ENCODE data around the gene TLK1. TPM values are rescaled to one million over a fixed set of nuclear protein-coding genes. Genes with fewer than 3 reads are reported as not detected.

TLK1 gene
- total and polyA plus RNA-seq, 2 experiments from 2014 or later = 41.2 to 45.0 TPM

DNA sequence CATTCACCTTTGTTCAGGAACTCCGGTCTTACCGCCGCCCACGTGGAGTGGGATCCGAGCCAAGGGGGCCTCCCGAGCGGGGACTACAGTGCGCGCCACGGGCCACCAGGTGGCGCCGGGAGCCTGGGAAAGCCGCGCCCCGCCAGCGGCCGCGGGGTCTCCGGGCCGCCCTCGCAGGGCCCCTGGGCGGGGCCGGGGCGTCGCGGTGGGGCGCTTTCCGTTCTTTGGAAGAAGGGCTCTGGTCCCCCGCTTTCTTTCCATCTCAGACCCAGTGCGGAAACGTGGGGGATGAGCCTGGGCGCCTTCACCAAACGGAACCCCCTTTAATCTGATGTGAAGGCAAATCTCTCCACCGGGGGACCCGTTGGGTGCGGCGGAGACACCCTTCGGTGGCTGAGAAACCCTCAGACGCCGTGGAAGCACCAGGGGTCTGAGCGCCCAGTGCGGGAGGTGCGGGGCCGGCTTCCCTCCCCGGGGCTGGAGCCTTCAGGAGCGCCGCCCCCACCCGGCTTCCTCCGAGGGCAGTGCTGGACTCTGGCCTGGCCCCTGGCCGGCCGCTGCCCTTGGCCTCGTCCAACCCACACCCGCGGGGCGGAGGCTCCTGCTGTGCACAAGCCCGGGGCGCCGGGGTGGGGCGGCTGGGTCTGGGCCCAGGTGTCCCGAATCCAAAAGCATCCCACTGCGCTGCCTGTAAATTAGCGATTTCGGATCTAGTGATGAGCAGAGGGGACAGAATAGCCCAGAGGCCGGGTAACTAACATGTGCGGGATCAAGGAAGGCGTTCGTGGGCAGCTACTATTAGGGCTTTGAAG is 187.0 kb downstream of the TLK1 start:
- DNase-seq (ENCODE audit: low spot score) = peak; percentile 88
- Histone ChIP-seq H3F3A (replicated peaks; ENCODE audit: low read depth) (peaks cover 10% of the 10 kb centered on the region), H3K4me3 (peak overlapping the region; percentile 72), H3K36me3 (ENCODE audit: insufficient read depth) (no peaks in the 10 kb centered on the region), H3K27me3 (ENCODE audit: insufficient read depth) (no peaks in the 10 kb centered on the region), H3K4me2 (peak overlapping the region; percentile 95), H4K20me1 (replicated peaks; ENCODE audit: insufficient read depth) (no peaks in the 10 kb centered on the region), H2AFZ (peak overlapping the region; percentile 99), H3K79me2 (replicated peaks; ENCODE audit: insufficient read depth) (no peaks in the 10 kb centered on the region), H3K27ac (ENCODE audit: low read depth) (no peak overlapping the region), H3K4me1 (ENCODE audit: insufficient read depth) (peaks cover 23% of the 10 kb centered on the region), H3K9me2 (ENCODE audit: insufficient read depth) (no peaks in the 10 kb centered on the region)
- Mint-ChIP-seq H3K27ac (no peak overlapping the region), H3K9me3 (no peaks in the 10 kb centered on the region), H3K4me1 (peaks cover 47% of the 10 kb centered on the region), H3K27me3 (ENCODE audit: insufficient read depth, low read depth, poor library complexity) (peaks cover 8% of the 10 kb centered on the region), H3K36me3 (ENCODE audit: low read depth) (no peaks in the 10 kb centered on the region; the same call in 2 of the 3 replicates), H3K4me3 (peak overlapping the region; percentile 49)
- peak; percentile 88 for ATAC-seq
- no peak for TF ChIP-seq REST (IDR thresholded peaks at IDR 0.05; ENCODE audit: unreplicated experiment)
- TF ChIP-seq CREB1 (CRISPR knock-in tag; IDR thresholded peaks at IDR 0.05; ENCODE audit: low read depth) = peak; percentile 27; the same call in 1 of the 2 replicates
- TF ChIP-seq EZH2phosphoT487 (IDR thresholded peaks at IDR 0.05; ENCODE audit: unreplicated experiment) = no peak
- TF ChIP-seq, protein P1, sequence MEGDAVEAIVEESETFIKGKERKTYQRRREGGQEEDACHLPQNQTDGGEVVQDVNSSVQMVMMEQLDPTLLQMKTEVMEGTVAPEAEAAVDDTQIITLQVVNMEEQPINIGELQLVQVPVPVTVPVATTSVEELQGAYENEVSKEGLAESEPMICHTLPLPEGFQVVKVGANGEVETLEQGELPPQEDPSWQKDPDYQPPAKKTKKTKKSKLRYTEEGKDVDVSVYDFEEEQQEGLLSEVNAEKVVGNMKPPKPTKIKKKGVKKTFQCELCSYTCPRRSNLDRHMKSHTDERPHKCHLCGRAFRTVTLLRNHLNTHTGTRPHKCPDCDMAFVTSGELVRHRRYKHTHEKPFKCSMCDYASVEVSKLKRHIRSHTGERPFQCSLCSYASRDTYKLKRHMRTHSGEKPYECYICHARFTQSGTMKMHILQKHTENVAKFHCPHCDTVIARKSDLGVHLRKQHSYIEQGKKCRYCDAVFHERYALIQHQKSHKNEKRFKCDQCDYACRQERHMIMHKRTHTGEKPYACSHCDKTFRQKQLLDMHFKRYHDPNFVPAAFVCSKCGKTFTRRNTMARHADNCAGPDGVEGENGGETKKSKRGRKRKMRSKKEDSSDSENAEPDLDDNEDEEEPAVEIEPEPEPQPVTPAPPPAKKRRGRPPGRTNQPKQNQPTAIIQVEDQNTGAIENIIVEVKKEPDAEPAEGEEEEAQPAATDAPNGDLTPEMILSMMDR (conservative IDR thresholded peaks at IDR 0.05; ENCODE audit: low read depth in 2 of 2) = peak; percentile 82 to 83
- peak; percentile 40; the same call in 1 of the 2 replicates for TF ChIP-seq POLR2AphosphoS5 (IDR thresholded peaks at IDR 0.05; ENCODE audit: low read depth)

DNA sequence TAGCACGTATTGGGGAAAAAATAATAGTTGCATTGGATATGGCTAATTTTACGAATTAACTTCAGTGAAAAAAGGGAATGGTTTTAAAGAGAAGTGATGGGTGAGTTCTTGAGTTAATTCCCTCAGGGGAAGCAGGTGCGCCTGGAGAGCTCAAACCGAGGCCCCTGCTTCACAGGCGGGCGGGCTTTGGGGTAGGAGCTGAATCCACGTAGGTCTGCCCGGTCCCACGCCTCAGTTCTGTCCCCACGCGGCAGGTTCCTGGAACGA is 187.5 kb downstream of the TLK1 start:
- no peak overlapping the region for H3K27ac Mint-ChIP-seq
- peak overlapping the region; percentile 95 for H3K4me2 ChIP-seq
- ATAC-seq = no peak; the same call in 2 of the 3 replicates
- no peak for TF ChIP-seq CREB1 (CRISPR knock-in tag; IDR thresholded peaks at IDR 0.05; ENCODE audit: low read depth)
- no peak for TF ChIP-seq EZH2phosphoT487 (IDR thresholded peaks at IDR 0.05; ENCODE audit: unreplicated experiment)
- TF ChIP-seq, protein P1 (conservative IDR thresholded peaks at IDR 0.05; ENCODE audit: low read depth in 2 of 2) = no peak
- no peak for TF ChIP-seq JUNB (IDR thresholded peaks at IDR 0.05; ENCODE audit: unreplicated experiment)
- TF ChIP-seq POLR2AphosphoS5 (IDR thresholded peaks at IDR 0.05; ENCODE audit: low read depth) = no peak
- TF ChIP-seq EZH2 (IDR thresholded peaks at IDR 0.05; ENCODE audit: low read depth, unreplicated experiment) = no peak

More for the DNA sequence above, 187.5 kb downstream of the TLK1 start:
- H4K20me1 ChIP-seq (replicated peaks; ENCODE audit: insufficient read depth) = no peaks in the 10 kb centered on the region
- H3K36me3 Mint-ChIP-seq (ENCODE audit: low read depth) = peaks cover 3% of the 10 kb centered on the region; the same call in 2 of the 3 replicates
- H3K9me3 Mint-ChIP-seq = no peaks in the 10 kb centered on the region
- peak overlapping the region; percentile 49; the same call in 2 of the 3 replicates for H3K4me3 Mint-ChIP-seq
- no peaks in the 10 kb centered on the region for H3K27me3 ChIP-seq (ENCODE audit: insufficient read depth)
- H3F3A ChIP-seq (replicated peaks; ENCODE audit: low read depth) = peaks cover 10% of the 10 kb centered on the region
- no peaks in the 10 kb centered on the region for H3K36me3 ChIP-seq (ENCODE audit: insufficient read depth)
- H3K9me2 ChIP-seq (ENCODE audit: insufficient read depth) = no peaks in the 10 kb centered on the region
- peaks cover 7% of the 10 kb centered on the region for H3K27me3 Mint-ChIP-seq (ENCODE audit: insufficient read depth, low read depth, poor library complexity)
- peaks cover 23% of the 10 kb centered on the region for H3K4me1 ChIP-seq (ENCODE audit: insufficient read depth)
- H3K79me2 ChIP-seq (replicated peaks; ENCODE audit: insufficient read depth) = no peaks in the 10 kb centered on the region
- no peak overlapping the region for H3K27ac ChIP-seq (ENCODE audit: low read depth)
- H3K4me1 Mint-ChIP-seq = peaks cover 49% of the 10 kb centered on the region
- no peak for DNase-seq (ENCODE audit: low spot score)
- peak overlapping the region; percentile 15; the same call in 1 of the 2 replicates for H2AFZ ChIP-seq
- peak overlapping the region; percentile 72; the same call in 1 of the 2 replicates for H3K4me3 ChIP-seq
